ENCODE measurements around the gene KCNK18. TPM values are rescaled to one million over a fixed set of nuclear protein-coding genes. Genes with fewer than 3 reads are reported as not detected.

The KCNK18 gene
- polyA plus RNA-seq (2013): not detected

- H3K36me3 ChIP-seq (ENCODE audit: control insufficient read depth in 4 of 4, insufficient read depth in 4 of 4, low read length in 3 of 4): no peaks in the 10 kb centered on the region
- H3K9me3 ChIP-seq (ENCODE audit: control extremely low read depth in 1 of 5, control insufficient read depth in 4 of 5, insufficient read depth in 2 of 5, low read depth in 1 of 5, low read length in 4 of 5): peaks cover 0 to 5% (median 2%) of the 10 kb centered on the region in 5 experiments
- H3K27ac ChIP-seq (ENCODE audit: insufficient read depth in 1 of 2, low read depth in 1 of 2, low read length in 2 of 2, poor library complexity in 1 of 2, severe bottlenecking in 2 of 2): no peak within 1 kb of the TSS
- ChIA-PET POLR2A (no interaction called here), CTCF (interaction anchor here (0.9 to 1.5 kb wide), 2 partner anchors 19 to 22 kb away, joined by 3 to 5 read pairs; no protein-coding TSS in a partner anchor)
- WGBS (ENCODE audit: insufficient coverage): 95% methylated on average over 12 of the region's 12 CpGs
- no peak within 1 kb of the TSS for H3K4me3 ChIP-seq (ENCODE audit: control insufficient read depth in 1 of 7, extremely low read depth in 1 of 7, insufficient read depth in 4 of 7, low read depth in 2 of 7, low read length in 6 of 7)
- no peaks in the 10 kb centered on the region for H3K4me1 ChIP-seq (ENCODE audit: control extremely low read depth in 1 of 4, control insufficient read depth in 4 of 4, insufficient read depth in 4 of 4, low read length in 3 of 4)
- no peak for DNase-seq
- peaks cover 0 to 4% (median 0%) of the 10 kb centered on the region in 5 experiments for H3K27me3 ChIP-seq (replicated peaks in 2 of 5; ENCODE audit: control insufficient read depth in 4 of 5, insufficient read depth in 5 of 5, low read length in 4 of 5)
Observed at GRCh38 chr10:117197189-117197588, at the start of gene KCNK18. Gene KCNK18 (plus strand): TSS chr10:117197489. CDS start chr10:117197489, 0 bp downstream.

- POLR2A ChIA-PET: no interaction called here
- Histone ChIP-seq H3K4me3 (ENCODE audit: control insufficient read depth in 1 of 7, extremely low read depth in 1 of 7, insufficient read depth in 4 of 7, low read depth in 2 of 7, low read length in 6 of 7) (no peak overlapping the region), H3K36me3 (ENCODE audit: control insufficient read depth in 4 of 4, insufficient read depth in 4 of 4, low read length in 3 of 4) (no peaks in the 10 kb centered on the region), H3K27me3 (replicated peaks in 2 of 5; ENCODE audit: control insufficient read depth in 4 of 5, insufficient read depth in 5 of 5, low read length in 4 of 5) (peaks cover 11 to 92% (median 34%) of the 10 kb centered on the region in 5 experiments), H3K9me3 (ENCODE audit: control extremely low read depth in 1 of 5, control insufficient read depth in 4 of 5, insufficient read depth in 2 of 5, low read depth in 1 of 5, low read length in 4 of 5) (peaks cover 0 to 15% (median 11%) of the 10 kb centered on the region in 5 experiments), H3K27ac (ENCODE audit: insufficient read depth in 1 of 2, low read depth in 1 of 2, low read length in 2 of 2, poor library complexity in 1 of 2, severe bottlenecking in 2 of 2) (no peak overlapping the region), H3K4me1 (ENCODE audit: control extremely low read depth in 1 of 4, control insufficient read depth in 4 of 4, insufficient read depth in 4 of 4, low read length in 3 of 4) (no peaks in the 10 kb centered on the region)
- DNase-seq: no peak
- CTCF ChIA-PET: interaction anchor here (1.2 to 2.4 kb wide), 3 partner anchors 16 to 22 kb away, joined by 3 to 11 read pairs (median 5); no protein-coding TSS in a partner anchor
- 83% methylated on average over 2 of the region's 3 CpGs for WGBS (ENCODE audit: insufficient coverage)
Observed at GRCh38 chr10:117148284-117148683, 49.0 kb upstream of the KCNK18 start.

- ChIA-PET POLR2A (no interaction called here), CTCF (no interaction called here)
- Histone ChIP-seq H3K36me3 (ENCODE audit: control insufficient read depth in 4 of 4, insufficient read depth in 4 of 4, low read length in 3 of 4) (no peaks in the 10 kb centered on the region), H3K9me3 (ENCODE audit: control extremely low read depth in 1 of 5, control insufficient read depth in 4 of 5, insufficient read depth in 2 of 5, low read depth in 1 of 5, low read length in 4 of 5) (no peaks in the 10 kb centered on the region), H3K4me3 (ENCODE audit: control insufficient read depth in 1 of 7, extremely low read depth in 1 of 7, insufficient read depth in 4 of 7, low read depth in 2 of 7, low read length in 6 of 7) (no peak overlapping the region), H3K27me3 (replicated peaks in 2 of 5; ENCODE audit: control insufficient read depth in 4 of 5, insufficient read depth in 5 of 5, low read length in 4 of 5) (peaks cover 11 to 93% (median 29%) of the 10 kb centered on the region in 5 experiments), H3K27ac (ENCODE audit: insufficient read depth in 1 of 2, low read depth in 1 of 2, low read length in 2 of 2, poor library complexity in 1 of 2, severe bottlenecking in 2 of 2) (no peak overlapping the region), H3K4me1 (ENCODE audit: control extremely low read depth in 1 of 4, control insufficient read depth in 4 of 4, insufficient read depth in 4 of 4, low read length in 3 of 4) (no peaks in the 10 kb centered on the region)
- no peak for DNase-seq
- WGBS (ENCODE audit: insufficient coverage): 42% methylated on average over 3 of the region's 3 CpGs
Observed at GRCh38 chr10:117152668-117153067, 44.6 kb upstream of the KCNK18 start.

GRCh38 chr10:117158297-117158696, 39.0 kb upstream of the KCNK18 start:
- peaks cover 0 to 11% (median 4%) of the 10 kb centered on the region in 4 experiments for H3K4me1 ChIP-seq (ENCODE audit: control extremely low read depth in 1 of 4, control insufficient read depth in 4 of 4, insufficient read depth in 4 of 4, low read length in 3 of 4)
- H3K4me3 ChIP-seq (ENCODE audit: control insufficient read depth in 1 of 7, extremely low read depth in 1 of 7, insufficient read depth in 4 of 7, low read depth in 2 of 7, low read length in 6 of 7): no peak overlapping the region
- CTCF ChIA-PET: interaction anchor here (0.9 to 3.3 kb wide), 8 partner anchors 9 to 371 kb away, joined by 3 to 25 read pairs (median 4); no protein-coding TSS in a partner anchor
- POLR2A ChIA-PET: no interaction called here
- whole genome bisulfite sequencing (ENCODE audit: insufficient coverage): 58% methylated on average over 2 of the region's 2 CpGs
- peaks cover 33 to 99% (median 61%) of the 10 kb centered on the region in 5 experiments for H3K27me3 ChIP-seq (replicated peaks in 2 of 5; ENCODE audit: control insufficient read depth in 4 of 5, insufficient read depth in 5 of 5, low read length in 4 of 5)
- DNase-seq: no peak
- no peak overlapping the region for H3K27ac ChIP-seq (ENCODE audit: insufficient read depth in 1 of 2, low read depth in 1 of 2, low read length in 2 of 2, poor library complexity in 1 of 2, severe bottlenecking in 2 of 2)
- H3K9me3 ChIP-seq (ENCODE audit: control extremely low read depth in 1 of 5, control insufficient read depth in 4 of 5, insufficient read depth in 2 of 5, low read depth in 1 of 5, low read length in 4 of 5): no peaks in the 10 kb centered on the region
- no peaks in the 10 kb centered on the region for H3K36me3 ChIP-seq (ENCODE audit: control insufficient read depth in 4 of 4, insufficient read depth in 4 of 4, low read length in 3 of 4)

GRCh38 chr10:117159390-117159789, 37.9 kb upstream of the KCNK18 start:
- WGBS (ENCODE audit: insufficient coverage): 21% methylated on average over 5 of the region's 6 CpGs
- H3K4me1 ChIP-seq (ENCODE audit: control extremely low read depth in 1 of 4, control insufficient read depth in 4 of 4, insufficient read depth in 4 of 4, low read length in 3 of 4): peaks cover 0 to 16% (median 6%) of the 10 kb centered on the region in 4 experiments
- H3K9me3 ChIP-seq (ENCODE audit: control extremely low read depth in 1 of 5, control insufficient read depth in 4 of 5, insufficient read depth in 2 of 5, low read depth in 1 of 5, low read length in 4 of 5): no peaks in the 10 kb centered on the region
- H3K36me3 ChIP-seq (ENCODE audit: control insufficient read depth in 4 of 4, insufficient read depth in 4 of 4, low read length in 3 of 4): no peaks in the 10 kb centered on the region
- DNase-seq: no peak
- peaks cover 39 to 99% (median 68%) of the 10 kb centered on the region in 5 experiments for H3K27me3 ChIP-seq (replicated peaks in 2 of 5; ENCODE audit: control insufficient read depth in 4 of 5, insufficient read depth in 5 of 5, low read length in 4 of 5)
- CTCF ChIA-PET: interaction anchor here (1.3 to 1.9 kb wide), 4 partner anchors 14 to 372 kb away, joined by 3 to 7 read pairs (median 5); no protein-coding TSS in a partner anchor
- no peak overlapping the region for H3K27ac ChIP-seq (ENCODE audit: insufficient read depth in 1 of 2, low read depth in 1 of 2, low read length in 2 of 2, poor library complexity in 1 of 2, severe bottlenecking in 2 of 2)
- no peak overlapping the region for H3K4me3 ChIP-seq (ENCODE audit: control insufficient read depth in 1 of 7, extremely low read depth in 1 of 7, insufficient read depth in 4 of 7, low read depth in 2 of 7, low read length in 6 of 7)
- POLR2A ChIA-PET: no interaction called here

GRCh38 chr10:117160567-117160966, 36.7 kb upstream of the KCNK18 start:
- Histone ChIP-seq H3K27ac (ENCODE audit: insufficient read depth in 1 of 2, low read depth in 1 of 2, low read length in 2 of 2, poor library complexity in 1 of 2, severe bottlenecking in 2 of 2) (no peak overlapping the region), H3K4me1 (ENCODE audit: control extremely low read depth in 1 of 4, control insufficient read depth in 4 of 4, insufficient read depth in 4 of 4, low read length in 3 of 4) (peaks cover 0 to 22% (median 10%) of the 10 kb centered on the region in 4 experiments), H3K9me3 (ENCODE audit: control extremely low read depth in 1 of 5, control insufficient read depth in 4 of 5, insufficient read depth in 2 of 5, low read depth in 1 of 5, low read length in 4 of 5) (no peaks in the 10 kb centered on the region), H3K4me3 (ENCODE audit: control insufficient read depth in 1 of 7, extremely low read depth in 1 of 7, insufficient read depth in 4 of 7, low read depth in 2 of 7, low read length in 6 of 7) (no peak overlapping the region), H3K36me3 (ENCODE audit: control insufficient read depth in 4 of 4, insufficient read depth in 4 of 4, low read length in 3 of 4) (no peaks in the 10 kb centered on the region), H3K27me3 (replicated peaks in 2 of 5; ENCODE audit: control insufficient read depth in 4 of 5, insufficient read depth in 5 of 5, low read length in 4 of 5) (peaks cover 43 to 99% (median 70%) of the 10 kb centered on the region in 5 experiments)
- 24% methylated on average over 3 of the region's 5 CpGs for WGBS (ENCODE audit: insufficient coverage)
- ChIA-PET CTCF (interaction anchor here (0.9 kb wide), 1 partner anchor 314 kb away, joined by 3 read pairs; no protein-coding TSS in a partner anchor), POLR2A (no interaction called here)
- no peak for DNase-seq

GRCh38 chr10:117161386-117162033, 35.8 kb upstream of the KCNK18 start:
- H3K27me3 ChIP-seq (replicated peaks in 2 of 5; ENCODE audit: control insufficient read depth in 4 of 5, insufficient read depth in 5 of 5, low read length in 4 of 5): peaks cover 45 to 99% (median 72%) of the 10 kb centered on the region in 5 experiments
- 25% methylated on average over 4 of the region's 6 CpGs for WGBS (ENCODE audit: insufficient coverage)
- DNase-seq: no peak
- H3K4me1 ChIP-seq (ENCODE audit: control extremely low read depth in 1 of 4, control insufficient read depth in 4 of 4, insufficient read depth in 4 of 4, low read length in 3 of 4): peaks cover 0 to 28% (median 11%) of the 10 kb centered on the region in 4 experiments
- no peak overlapping the region for H3K4me3 ChIP-seq (ENCODE audit: control insufficient read depth in 1 of 7, extremely low read depth in 1 of 7, insufficient read depth in 4 of 7, low read depth in 2 of 7, low read length in 6 of 7)
- no peak overlapping the region for H3K27ac ChIP-seq (ENCODE audit: insufficient read depth in 1 of 2, low read depth in 1 of 2, low read length in 2 of 2, poor library complexity in 1 of 2, severe bottlenecking in 2 of 2)
- no peaks in the 10 kb centered on the region for H3K36me3 ChIP-seq (ENCODE audit: control insufficient read depth in 4 of 4, insufficient read depth in 4 of 4, low read length in 3 of 4)
- ChIA-PET POLR2A (no interaction called here), CTCF (no interaction called here)
- peaks cover 0 to 3% (median 0%) of the 10 kb centered on the region in 5 experiments for H3K9me3 ChIP-seq (ENCODE audit: control extremely low read depth in 1 of 5, control insufficient read depth in 4 of 5, insufficient read depth in 2 of 5, low read depth in 1 of 5, low read length in 4 of 5)
